Calu3 (cell line): Measurements from ENCODE around the gene CPT1A. TPM values are rescaled to one million over a fixed set of nuclear protein-coding genes. Genes with fewer than 3 reads are reported as not detected.

Experiments
- BruUV-seq: library from RNA; stranded (reverse); fragments of 400-500 nt; replicated peaks from 2 replicates; lab custom pipeline; 2021; lab: Mats Ljungman, UMichigan
- CTCF ChIA-PET: fragments of 300-600 bp; sonication (Branson Sonifier 250); formaldehyde crosslinking; loops from one replicate; lab custom pipeline; 2022; ENCODE audit warnings: antibody characterized with exemption; lab: Charles Lee
- DNase-seq: peaks from one replicate; pipeline ENCODE4 v3.0.0; 2022
- H3K27ac Mint-ChIP-seq: one replicate; pipeline ENCODE4 v1.8.0; 2022; ENCODE audit warnings: mixed read lengths; ENCODE audit not compliant: unreplicated experiment
- H3K27me3 Mint-ChIP-seq: one replicate; pipeline ENCODE4 v1.8.0; 2022; ENCODE audit warnings: mixed read lengths; ENCODE audit not compliant: unreplicated experiment
- H3K36me3 Mint-ChIP-seq: one replicate; pipeline ENCODE4 v1.8.0; 2022; ENCODE audit warnings: mild to moderate bottlenecking, moderate library complexity, mixed read lengths; ENCODE audit not compliant: insufficient read depth, unreplicated experiment
- H3K4me1 Mint-ChIP-seq: one replicate; pipeline ENCODE4 v1.8.0; 2022; ENCODE audit warnings: mild to moderate bottlenecking, low read depth, mixed read lengths; ENCODE audit not compliant: unreplicated experiment
- H3K4me3 Mint-ChIP-seq: one replicate; pipeline ENCODE4 v1.8.0; 2022; ENCODE audit warnings: mild to moderate bottlenecking, low read depth, moderate library complexity, mixed read lengths; ENCODE audit not compliant: unreplicated experiment
- H3K9me3 Mint-ChIP-seq: one replicate; pipeline ENCODE4 v1.8.0; 2022; ENCODE audit warnings: low read depth, mixed read lengths; ENCODE audit not compliant: unreplicated experiment
- CTCF ChIP-seq: fragments of 200-600 bp; IDR thresholded peaks from one replicate; pipeline ENCODE4 v1.8.0; 2022; ENCODE audit warnings: antibody characterized with exemption; ENCODE audit not compliant: unreplicated experiment
- intact Hi-C: fragments of 100-400 bp; cut with micrococcal nuclease; formaldehyde crosslinking; loops from one replicate; pipeline ENCODE4 v1.10.0; 2022; ENCODE audit not compliant: unreplicated experiment
- total RNA-seq: library from RNA; stranded (reverse); gene quantifications from 2 replicates; pipeline ENCODE4 v1.2.3, GENCODE V29; 2022

CPT1A gene
- total RNA-seq, 1 experiment from 2014 or later: 45.9 TPM

- no peaks in the 10 kb centered on the region for H3K4me1 Mint-ChIP-seq
- no peaks in the 10 kb centered on the region for H3K36me3 Mint-ChIP-seq
- no peak for DNase-seq
- H3K27ac Mint-ChIP-seq: no peak overlapping the region
- no peaks in the 10 kb centered on the region for H3K9me3 Mint-ChIP-seq
- no peaks in the 10 kb centered on the region for H3K27me3 Mint-ChIP-seq
- no peak for TF ChIP-seq CTCF
- CTCF ChIA-PET: no interaction called here
- no TSS peak for BruUV-seq
- intact Hi-C loops: no loop called here
- H3K4me3 Mint-ChIP-seq: no peak overlapping the region
These were observed 12.8 kb downstream of the CPT1A start for GRCh38 chr11:68828957-68829356.

- no TSS peak for BruUV-seq
- DNase-seq: no peak
- H3K9me3 Mint-ChIP-seq: no peaks in the 10 kb centered on the region
- TF ChIP-seq CTCF: no peak
- no peaks in the 10 kb centered on the region for H3K4me1 Mint-ChIP-seq
- H3K36me3 Mint-ChIP-seq: no peaks in the 10 kb centered on the region
- H3K27me3 Mint-ChIP-seq: no peaks in the 10 kb centered on the region
- H3K4me3 Mint-ChIP-seq: no peak overlapping the region
- no peak overlapping the region for H3K27ac Mint-ChIP-seq
- CTCF ChIA-PET: no interaction called here
- intact Hi-C loops: no loop called here
These were observed 13.4 kb downstream of the CPT1A start for GRCh38 chr11:68828155-68828931.

GRCh38 chr11:68827733-68828132 is 14.0 kb downstream of the CPT1A start:
- H3K9me3 Mint-ChIP-seq: no peaks in the 10 kb centered on the region
- BruUV-seq: no TSS peak
- no peak for DNase-seq
- intact Hi-C loops: no loop called here
- H3K36me3 Mint-ChIP-seq: peaks cover 3% of the 10 kb centered on the region
- H3K4me3 Mint-ChIP-seq: no peak overlapping the region
- CTCF ChIA-PET: no interaction called here
- H3K27ac Mint-ChIP-seq: no peak overlapping the region
- no peak for TF ChIP-seq CTCF
- no peaks in the 10 kb centered on the region for H3K4me1 Mint-ChIP-seq
- H3K27me3 Mint-ChIP-seq: no peaks in the 10 kb centered on the region

GRCh38 chr11:68826726-68827125 is 15.0 kb downstream of the CPT1A start:
- CTCF ChIA-PET: interaction anchor here (0.7 kb wide), 1 partner anchor 829 kb away, joined by 3 read pairs; no protein-coding TSS in a partner anchor
- intact Hi-C loops: no loop called here
- Mint-ChIP-seq H3K4me1 (no peaks in the 10 kb centered on the region), H3K27ac (no peak overlapping the region), H3K4me3 (no peak overlapping the region), H3K36me3 (peaks cover 6% of the 10 kb centered on the region), H3K27me3 (no peaks in the 10 kb centered on the region), H3K9me3 (no peaks in the 10 kb centered on the region)
- no TSS peak for BruUV-seq
- DNase-seq: no peak
- TF ChIP-seq CTCF: no peak
